Cardiac muscle cell (in vitro differentiated cells and primary cell): ENCODE results near the gene ULK3. TPM values are rescaled to one million over a fixed set of nuclear protein-coding genes. Genes with fewer than 3 reads are reported as not detected.
A peak's percentile ranks its signal among the peaks of the same experiment; 100 is the strongest.

ENCODE experiments used
- DNase-seq, 2 donors: peaks; one replicate each; pipeline versions ENCODE4 v3.0.0 to v3.0.0-alpha.2; 2010 to 2017; ENCODE audit warnings: low read depth in 1 of 2, low spot score in 1 of 2
- H3K27ac ChIP-seq: fragments of 200-600 bp; sonication (generic); 2 replicates; pipeline ENCODE4 v1.5.1; 2016
- H3K27me3 ChIP-seq: fragments of 200-600 bp; sonication (generic); 2 replicates; pipeline ENCODE4 v1.6.0; 2016; ENCODE audit warnings: control low read depth
- H3K36me3 ChIP-seq: fragments of 200-600 bp; sonication (generic); 2 replicates; pipeline ENCODE4 v1.5.1; 2016; ENCODE audit warnings: control low read depth
- H3K4me1 ChIP-seq: fragments of 200-600 bp; sonication (generic); 2 replicates; pipeline ENCODE4 v1.8.1; 2017; ENCODE audit warnings: low read depth, mild to moderate bottlenecking, mixed run types
- H3K4me3 ChIP-seq: fragments of 200-600 bp; sonication (generic); 2 replicates; pipeline ENCODE4 v1.5.1; 2016; ENCODE audit warnings: mild to moderate bottlenecking
- H3K9me3 ChIP-seq: fragments of 200-600 bp; sonication (generic); 2 replicates; pipeline ENCODE4 v1.5.1; 2017; ENCODE audit warnings: low read depth, mild to moderate bottlenecking, control low read depth
- CTCF ChIP-seq: IDR thresholded peaks from 2 replicates; pipeline ENCODE4 v1.5.1; 2012; ENCODE audit warnings: low read depth, mild to moderate bottlenecking, low read length
- polyA plus RNA-seq: library from polyadenylated mRNA; unstranded; fragments of >200 nt; fragmentation: Nextera tagmentation; extraction: Ambion mirVana; gene quantifications from 2 replicates; pipeline ENCODE4 v1.2.1, GENCODE V29; 2016
- total RNA-seq: library from RNA; depleted of rRNA; stranded (reverse); fragments of >200 nt; gene quantifications from 2 replicates; pipeline ENCODE4 v1.2.3, GENCODE V29; 2016

Gene ULK3
- total and polyA plus RNA-seq, 2 experiments from 2014 or later = 39.5 to 54.6 TPM

GRCh38 chr15:74878273-74878672 is 35.3 kb upstream of the ULK3 start:
- no peak for DNase-seq
- no peaks in the 10 kb centered on the region for H3K36me3 ChIP-seq

GRCh38 chr15:74873756-74874424 is 30.9 kb upstream of the ULK3 start:
- H3K27ac ChIP-seq = peak overlapping the region; percentile 87
- peak in 1 of 2 donors; percentile 16 for DNase-seq
- no peaks in the 10 kb centered on the region for H3K9me3 ChIP-seq
- TF ChIP-seq CTCF = no peak
- H3K4me1 ChIP-seq = peaks cover 25% of the 10 kb centered on the region
- H3K27me3 ChIP-seq = no peaks in the 10 kb centered on the region
- H3K36me3 ChIP-seq = no peaks in the 10 kb centered on the region
- H3K4me3 ChIP-seq = peak overlapping the region; percentile 43

More at GRCh38 chr15:74878273-74878672, 35.3 kb upstream of the ULK3 start:
- no peak for TF ChIP-seq CTCF
- Histone ChIP-seq H3K4me3 (no peak overlapping the region), H3K4me1 (peaks cover 4% of the 10 kb centered on the region), H3K27ac (no peak overlapping the region), H3K9me3 (no peaks in the 10 kb centered on the region), H3K27me3 (no peaks in the 10 kb centered on the region)

GRCh38 chr15:74873036-74873755 is 30.2 kb upstream of the ULK3 start, which contains the start of gene SCAMP2:
TSS of gene SCAMP2 (minus strand) at chr15:74873365. CDS start at chr15:74873255, 110 bp downstream.
- DNase-seq = peak; percentile 96 to 97
- H3K36me3 ChIP-seq = no peaks in the 10 kb centered on the region
- H3K27ac ChIP-seq = peak within 1 kb of the TSS; percentile 87
- H3K4me3 ChIP-seq = peak within 1 kb of the TSS; percentile 43
- no peaks in the 10 kb centered on the region for H3K9me3 ChIP-seq
- H3K27me3 ChIP-seq = no peaks in the 10 kb centered on the region
- TF ChIP-seq CTCF = no peak
- H3K4me1 ChIP-seq = peaks cover 28% of the 10 kb centered on the region

GRCh38 chr15:74872702-74873035 is 29.7 kb upstream of the ULK3 start:
- Histone ChIP-seq H3K4me1 (peaks cover 28% of the 10 kb centered on the region), H3K9me3 (no peaks in the 10 kb centered on the region), H3K27ac (peak overlapping the region; percentile 87), H3K36me3 (no peaks in the 10 kb centered on the region), H3K4me3 (peak overlapping the region; percentile 43), H3K27me3 (no peaks in the 10 kb centered on the region)
- DNase-seq = no peak
- no peak for TF ChIP-seq CTCF

- no peaks in the 10 kb centered on the region for H3K36me3 ChIP-seq
- no peaks in the 10 kb centered on the region for H3K27me3 ChIP-seq
- peaks cover 32% of the 10 kb centered on the region for H3K4me1 ChIP-seq
- H3K9me3 ChIP-seq = no peaks in the 10 kb centered on the region
- DNase-seq = no peak
- no peak for TF ChIP-seq CTCF
- H3K27ac ChIP-seq = peak overlapping the region; percentile 96
- peak overlapping the region; percentile 1 for H3K4me3 ChIP-seq
These were observed 27.7 kb upstream of the ULK3 start for GRCh38 chr15:74870436-74871215.
